M059J (cell line): ENCODE measurements around the gene MAGEF1. TPM values are rescaled to one million over a fixed set of nuclear protein-coding genes. Genes with fewer than 3 reads are reported as not detected.

Experiments used
- DNase-seq: peaks from one replicate; pipeline ENCODE4 v3.0.0-alpha.2; 2012; ENCODE audit warnings: low read depth
- total RNA-seq: library from RNA; depleted of rRNA; stranded (reverse); fragments of >200 nt; shearing (Covaris generic); gene quantifications from 2 replicates; pipeline ENCODE4 v1.2.3, GENCODE V29; 2014

Gene MAGEF1
- total RNA-seq, 1 experiment from 2014 or later, result 61.3 TPM

- no peak for DNase-seq
Measured at GRCh38 chr3:184725176-184725719, 13.4 kb upstream of the MAGEF1 start.

GRCh38 chr3:184724699-184725098 is 12.8 kb upstream of the MAGEF1 start:
- no peak for DNase-seq

- DNase-seq, result no peak
Measured at GRCh38 chr3:184719709-184720108, 7.8 kb upstream of the MAGEF1 start.

GRCh38 chr3:184718431-184718830 is 6.6 kb upstream of the MAGEF1 start:
- DNase-seq, result no peak

- DNase-seq, result no peak
Measured at GRCh38 chr3:184717399-184717983, 5.6 kb upstream of the MAGEF1 start.

DNA sequence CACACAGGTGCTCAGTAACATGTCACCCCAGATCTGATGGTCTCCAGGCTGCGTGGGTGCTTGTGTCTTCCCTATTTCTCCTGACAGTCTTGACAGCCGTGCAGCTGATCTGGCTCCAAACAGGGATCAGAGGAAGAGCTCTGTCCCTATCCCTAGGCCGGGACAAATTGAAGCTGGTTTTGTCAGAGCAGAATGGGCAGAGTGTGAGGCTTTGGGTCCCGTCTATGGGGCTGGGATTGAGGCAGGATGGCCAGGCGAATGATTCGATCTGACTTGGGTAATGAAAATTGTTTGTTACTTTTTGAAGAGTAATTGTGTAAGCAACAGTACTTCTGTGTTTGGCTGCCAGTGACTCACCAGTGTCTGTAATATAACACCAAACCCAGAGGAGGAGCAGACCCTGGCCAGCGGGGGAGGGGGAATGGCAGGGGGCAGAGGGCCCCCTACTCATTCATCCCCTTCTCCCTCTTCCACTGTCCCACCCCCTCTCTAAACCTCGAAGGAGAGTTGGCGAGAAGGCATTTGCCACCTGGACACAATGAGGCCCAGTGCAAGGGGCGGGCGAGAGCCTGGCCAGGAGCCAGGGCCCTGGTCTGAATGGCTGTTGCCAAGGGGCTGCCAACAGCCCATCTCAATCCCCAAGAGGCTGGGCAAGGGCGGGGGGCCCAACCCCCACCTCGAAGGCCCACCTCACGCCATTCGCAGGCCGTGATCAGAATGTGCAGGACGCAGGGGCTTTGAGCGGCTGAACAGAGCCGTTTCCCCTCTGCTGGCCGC is 4.9 kb upstream of the MAGEF1 start:
- DNase-seq, result peak; percentile 61

- DNase-seq, result no peak
Measured at GRCh38 chr3:184715943-184716621, 4.2 kb upstream of the MAGEF1 start.

DNA sequence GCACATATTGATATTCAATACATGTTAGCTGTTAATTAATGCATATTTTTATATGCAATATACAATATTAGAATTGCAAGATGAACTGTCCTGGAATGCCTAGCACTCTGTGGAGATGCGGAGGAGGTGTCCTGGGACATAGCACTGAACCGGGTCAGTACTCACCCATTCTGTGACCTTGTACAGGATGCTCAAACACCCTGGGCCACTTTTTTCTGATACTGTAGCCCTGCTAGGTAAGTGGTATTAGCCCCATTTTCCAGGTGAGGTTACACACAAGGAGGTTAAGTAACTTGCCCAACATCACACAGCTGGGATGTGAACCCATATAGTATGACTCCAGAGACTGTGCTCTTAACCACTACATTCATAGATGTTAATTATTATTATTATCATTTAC is 1.7 kb upstream of the MAGEF1 start:
- DNase-seq, result no peak

DNA sequence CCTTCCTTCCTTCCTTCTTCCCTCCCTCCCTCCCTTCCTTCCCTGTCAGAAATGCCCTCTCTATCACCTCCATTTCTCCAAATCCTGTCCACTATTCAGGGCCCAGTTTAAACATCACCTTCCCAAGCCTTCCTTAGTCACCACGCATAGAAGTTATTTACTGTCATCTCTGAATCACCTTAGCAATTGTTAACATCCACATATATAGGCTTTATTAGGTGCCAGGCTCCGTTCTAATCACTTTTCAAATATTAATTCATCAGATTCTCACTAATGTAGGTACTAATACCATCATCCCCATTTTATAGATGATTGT is 1.1 kb upstream of the MAGEF1 start:
- no peak for DNase-seq

DNA sequence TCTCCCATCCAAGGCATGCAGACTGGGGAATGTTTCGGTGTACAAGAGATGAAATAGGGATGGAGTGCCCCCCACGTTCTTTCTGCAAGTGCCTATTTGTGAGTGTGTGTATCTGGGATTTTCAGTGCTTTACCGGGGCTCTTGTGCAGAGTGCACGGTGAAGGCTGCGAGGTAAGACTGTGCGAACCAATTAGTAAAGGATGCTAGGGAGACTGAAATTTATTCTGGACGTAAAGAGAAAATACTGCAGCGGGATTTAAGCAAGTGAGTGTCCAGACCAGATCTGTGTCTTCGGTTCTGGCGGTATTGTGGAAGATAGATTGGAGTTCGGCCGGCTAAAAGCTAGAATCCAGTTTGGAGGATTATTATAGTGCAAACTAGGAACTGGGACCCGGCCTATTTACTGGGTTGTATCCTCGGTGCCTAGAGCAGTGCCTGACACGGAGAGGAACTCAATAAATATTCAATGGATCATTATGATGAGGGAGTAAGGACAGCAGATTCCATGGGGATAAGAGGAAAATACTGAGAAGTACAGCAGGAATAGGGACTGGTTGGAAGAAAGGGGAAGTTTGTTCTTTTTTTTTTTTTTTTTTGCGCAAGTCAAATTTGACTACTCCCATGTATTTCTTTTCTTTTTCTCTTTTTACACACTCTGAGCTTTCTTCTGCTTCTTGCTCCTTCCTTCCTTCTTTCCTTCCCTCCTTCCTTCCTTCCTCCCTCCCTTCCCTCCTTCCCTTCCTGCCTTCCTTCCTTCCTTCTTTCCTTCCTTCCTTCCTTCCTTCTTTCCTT is 580 bp upstream of the MAGEF1 start:
- no peak for DNase-seq

DNA sequence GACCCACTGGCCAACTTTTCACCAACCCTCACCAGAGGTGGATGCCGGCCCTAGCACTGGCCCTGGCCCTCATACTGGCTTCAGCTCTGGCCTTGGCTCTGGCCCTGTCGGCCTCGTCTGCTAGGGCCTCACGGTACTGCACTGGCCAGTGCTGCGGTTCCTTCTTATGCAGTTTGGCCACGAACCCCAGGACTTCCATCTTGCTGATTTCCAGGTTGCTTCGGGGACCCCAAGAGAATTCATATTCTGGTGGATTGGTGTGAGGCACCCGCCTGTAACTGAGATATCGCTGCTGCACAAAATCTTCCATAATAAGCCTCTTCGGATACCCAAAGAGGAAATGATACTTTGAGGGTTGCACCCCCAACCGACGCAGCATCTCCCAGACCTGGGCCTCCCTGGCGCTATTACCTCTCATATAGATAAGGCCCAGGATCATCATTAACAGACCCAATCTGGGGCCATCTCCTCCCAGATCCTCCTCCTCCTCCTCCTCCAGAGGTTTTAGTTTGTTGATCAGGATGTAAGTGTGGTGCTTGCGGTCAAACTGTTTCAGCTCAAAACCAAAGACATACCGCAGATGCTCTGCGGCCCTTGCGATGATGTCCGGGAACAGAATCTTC is 883 bp downstream of the MAGEF1 start:
- DNase-seq, result peak; percentile 28

- DNase-seq, result no peak
Measured at GRCh38 chr3:184703657-184704056, 8.2 kb downstream of the MAGEF1 start.

DNA sequence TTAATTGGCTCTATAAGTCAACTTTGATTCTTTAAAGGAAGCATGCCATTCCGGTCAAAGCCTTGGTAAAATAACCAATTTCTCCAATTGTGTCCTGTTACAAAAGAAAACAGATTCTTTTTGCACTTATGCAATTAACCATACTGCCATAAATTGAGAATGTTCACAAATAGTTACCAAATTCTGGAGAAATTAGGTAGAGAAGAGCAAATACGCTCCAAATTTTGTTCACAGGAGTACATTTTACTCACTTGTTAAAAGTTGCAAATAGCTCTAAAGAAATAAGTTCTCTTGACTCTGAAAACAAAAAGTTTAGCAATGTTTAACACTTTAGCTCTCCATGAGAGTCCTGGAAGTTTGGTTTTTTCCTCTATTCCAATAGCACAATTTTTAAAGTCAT is 11.1 kb downstream of the MAGEF1 start:
- DNase-seq, result no peak

DNA sequence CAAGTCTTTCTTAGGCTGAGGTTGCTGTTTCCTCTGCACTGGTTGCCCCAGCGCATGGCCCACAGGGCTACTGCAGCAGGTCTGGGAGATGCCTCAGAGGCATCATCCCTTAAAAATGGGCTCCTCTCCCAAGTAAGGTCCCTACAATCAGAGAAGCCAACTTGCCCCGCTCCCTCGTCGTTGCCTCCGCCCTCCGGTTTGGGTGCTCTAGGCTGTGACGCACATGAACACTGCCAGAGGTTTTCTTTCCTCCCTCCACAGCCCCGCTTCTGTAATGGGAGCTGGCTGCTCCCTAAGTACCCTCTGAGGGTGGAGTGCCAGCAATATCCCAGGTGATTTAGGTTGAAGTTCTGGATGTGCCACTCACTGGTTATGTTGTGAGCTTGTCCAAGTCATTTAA is 14.0 kb downstream of the MAGEF1 start:
- no peak for DNase-seq

DNA sequence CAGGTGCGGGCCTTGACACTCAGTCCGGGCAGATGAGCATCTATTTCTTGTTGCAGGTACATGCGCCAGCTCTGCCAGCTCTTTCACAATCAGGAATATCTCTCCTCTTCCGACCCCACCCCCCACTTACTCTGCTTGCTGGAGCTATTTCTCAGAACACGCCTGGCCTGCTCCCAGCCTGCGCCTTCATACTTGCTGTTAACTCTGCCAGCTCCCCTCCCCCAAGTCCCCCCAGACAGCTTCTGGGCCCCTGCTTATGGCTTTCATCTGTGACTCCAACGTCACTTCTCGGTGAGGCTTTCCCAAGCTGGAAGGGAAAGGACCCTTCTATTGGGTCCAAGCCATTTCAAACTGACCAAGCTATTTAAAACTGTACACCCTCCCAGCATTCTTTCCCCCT is 15.2 kb downstream of the MAGEF1 start:
- no peak for DNase-seq

- peak; percentile 17 for DNase-seq
Measured at GRCh38 chr3:184694716-184695115, 17.1 kb downstream of the MAGEF1 start.

- no peak for DNase-seq
Measured at GRCh38 chr3:184694133-184694665, 17.7 kb downstream of the MAGEF1 start.

DNA sequence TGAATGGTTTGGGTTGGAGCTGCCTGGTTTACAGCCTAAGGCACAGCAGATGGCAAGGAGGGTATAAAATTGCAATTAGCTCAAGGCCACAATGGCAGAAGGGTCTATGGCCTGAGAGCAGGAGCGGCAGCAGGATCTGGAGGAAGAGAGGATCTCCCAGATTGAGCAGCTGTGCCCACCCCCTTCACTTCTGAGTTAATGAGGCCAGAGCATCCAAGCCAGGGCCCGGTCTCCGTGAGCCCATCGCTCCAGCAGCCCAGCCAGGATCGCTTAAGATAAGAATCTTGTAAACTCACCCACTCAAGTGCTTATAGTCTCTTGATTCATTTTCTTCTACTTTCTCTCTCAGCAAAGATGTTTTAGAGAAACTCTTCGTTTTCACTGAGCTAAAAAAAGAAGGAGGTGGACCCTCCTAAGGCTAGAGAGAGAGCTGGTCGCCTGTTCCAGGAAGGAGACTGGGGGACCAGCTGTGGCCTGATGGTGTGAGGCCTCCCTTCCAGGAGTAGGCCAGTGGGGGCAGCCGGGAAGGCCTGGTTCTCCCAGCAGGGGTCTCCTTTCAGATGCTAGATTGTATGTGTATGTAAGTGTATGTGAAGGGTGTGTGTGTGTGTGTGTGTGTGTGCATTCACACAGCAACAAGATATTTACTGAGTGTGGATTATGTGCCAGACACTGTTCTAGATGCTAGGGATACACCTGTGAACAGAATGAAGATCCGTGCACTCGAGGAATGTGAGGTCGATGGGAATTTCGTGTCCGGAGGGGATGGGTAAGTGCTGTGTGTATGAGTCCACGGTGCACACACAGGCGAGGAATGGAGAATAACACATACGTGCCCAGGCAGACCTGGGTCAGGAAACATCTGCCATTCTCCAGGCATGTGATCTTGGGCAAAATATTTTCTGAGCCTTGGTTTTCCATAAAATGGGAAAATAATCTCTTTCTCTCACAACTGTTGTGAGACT is 18.6 kb downstream of the MAGEF1 start:
- no peak for DNase-seq

GRCh38 chr3:184691397-184692231 is 20.2 kb downstream of the MAGEF1 start:
- DNase-seq, result no peak
